HepG2 (cell line): ENCODE data around the gene PEAK1. TPM values are rescaled to one million over a fixed set of nuclear protein-coding genes. Genes with fewer than 3 reads are reported as not detected.

Source experiments
- ATAC-seq: fragments of 200-7000 bp; cut with Tn5 transposase; 3 replicates; pipeline ENCODE4 v1.9.1; 2020; ENCODE audit warnings: mild to moderate bottlenecking, moderate library complexity
- BruUV-seq: library from RNA; stranded (reverse); fragments of 400-500 nt; replicated peaks from 2 replicates; lab custom pipeline; 2021; lab: Mats Ljungman, UMichigan
- CTCF ChIA-PET: fragments of 300-600 bp; formaldehyde crosslinking; extraction: SDS; loops from one replicate; lab custom pipeline; 2021; ENCODE audit warnings: low total read pairs, inconsistent platforms, low intra/inter-chr PET ratio; lab: Yijun Ruan, JAX
- POLR2A ChIA-PET: fragments of 350-600 bp; sonication (Branson Sonifier 250); formaldehyde crosslinking; loops from one replicate; lab custom pipeline; 2020; ENCODE audit warnings: antibody characterized with exemption, inconsistent platforms; lab: Yijun Ruan, JAX
- DNase-seq: peaks from one replicate; pipeline ENCODE4 v3.0.0-alpha.2; 2015; ENCODE audit warnings: low spot score
- FAIRE-seq: peaks from 3 replicates; lab custom pipeline; 2011; peaks lifted over from hg19 to GRCh38; lab: Jason Lieb, UNC
- H2AFZ ChIP-seq: one replicate; pipeline ENCODE4 v1.6.1; 2011; ENCODE audit warnings: low read length, inconsistent platforms
- H3K27ac ChIP-seq: fragments of 300-600 bp; 3 replicates; pipeline ENCODE4 v1.8.0; 2011; ENCODE audit warnings: mixed run types, mild to moderate bottlenecking, mixed read lengths, low read length, inconsistent platforms; ENCODE audit not compliant: insufficient read depth; ENCODE audit errors: extremely low read length
- H3K27me3 ChIP-seq, 2 experiments: fragments of 200-600 bp in 1 of 2; 2 replicates in 1 of 2; 3 replicates in 1 of 2; pipeline versions ENCODE4 v1.6.0 to v1.8.0; 2011; ENCODE audit warnings: low read length in 2 of 2, mild to moderate bottlenecking in 2 of 2, moderate library complexity in 2 of 2, inconsistent platforms in 1 of 2; ENCODE audit not compliant: insufficient read depth in 2 of 2, control insufficient read depth in 1 of 2
- H3K36me3 ChIP-seq, 2 experiments: fragments of 200-600 bp in 1 of 2; replicated peaks in 1 of 2; 2 replicates in 1 of 2; 3 replicates in 1 of 2; pipeline versions ENCODE4 v1.5.1 to v1.8.0; 2011; ENCODE audit warnings: low read length in 2 of 2, inconsistent platforms in 1 of 2; ENCODE audit not compliant: insufficient read depth in 2 of 2, control insufficient read depth in 1 of 2
- H3K4me1 ChIP-seq: 2 replicates; pipeline ENCODE4 v1.5.1; 2012; ENCODE audit warnings: low read length, inconsistent platforms; ENCODE audit not compliant: insufficient read depth
- H3K4me2 ChIP-seq: 2 replicates; pipeline ENCODE4 v1.6.0; 2011; ENCODE audit warnings: low read depth, low read length, inconsistent platforms
- H3K4me3 ChIP-seq, 3 experiments: fragments of 200-600 bp in 1 of 3; sonication (generic), shearing (Covaris generic) in 1 of 3; replicated peaks in 1 of 3; 2 replicates each; pipeline ENCODE4 v1.5.1; 2011 to 2016; ENCODE audit warnings: low read length in 3 of 3, inconsistent platforms in 2 of 3, low read depth in 2 of 3, mild to moderate bottlenecking in 2 of 3, control low read depth in 1 of 3, mixed read lengths in 1 of 3; ENCODE audit not compliant: insufficient read depth in 1 of 3
- H3K79me2 ChIP-seq: one replicate; pipeline ENCODE4 v1.6.1; 2011; ENCODE audit warnings: low read length, inconsistent platforms; ENCODE audit not compliant: insufficient read depth
- H3K9ac ChIP-seq: 2 replicates; pipeline ENCODE4 v1.6.0; 2011; ENCODE audit warnings: mild to moderate bottlenecking, low read depth, low read length, inconsistent platforms; ENCODE audit not compliant: insufficient read depth
- H3K9me3 ChIP-seq: 2 replicates; pipeline ENCODE4 v1.5.1; 2012; ENCODE audit warnings: mild to moderate bottlenecking, low read length
- H4K20me1 ChIP-seq: 2 replicates; pipeline ENCODE4 v1.6.0; 2011; ENCODE audit warnings: inconsistent platforms, mild to moderate bottlenecking, low read length, moderate library complexity; ENCODE audit not compliant: insufficient read depth
- FOSL1 ChIP-seq: sonication (generic); formaldehyde crosslinking; IDR thresholded peaks from 2 replicates; pipeline ENCODE4 v1.9.0; 2021; ENCODE audit warnings: missing genetic modification reagents, borderline replicate concordance
- MAFF ChIP-seq: IDR thresholded peaks from 2 replicates; pipeline ENCODE4 v1.6.1; 2011; ENCODE audit warnings: low read depth, low read length, improper control_type of control experiment
- MAFK ChIP-seq, 2 experiments: IDR thresholded peaks in 1 of 2; conservative IDR thresholded peaks in 1 of 2; 2 replicates each; pipeline ENCODE4 v1.6.1; 2011; ENCODE audit warnings: improper control_type of control experiment in 2 of 2, low read length in 2 of 2
- NR3C1 ChIP-seq: sonication (generic); formaldehyde crosslinking; IDR thresholded peaks from 2 replicates; pipeline ENCODE4 v1.4.0; 2020; ENCODE audit warnings: missing genetic modification reagents
- REPIN1 ChIP-seq: sonication (generic); formaldehyde crosslinking; IDR thresholded peaks from 2 replicates; pipeline ENCODE4 v1.8.0; 2022; ENCODE audit warnings: missing genetic modification reagents, low read depth, mild to moderate bottlenecking, borderline replicate concordance
- RXRB ChIP-seq: IDR thresholded peaks from 2 replicates; pipeline ENCODE4 v1.6.1; 2016; ENCODE audit warnings: borderline replicate concordance, missing genetic modification reagents, missing compliant biosample characterization
- SAP130 ChIP-seq: IDR thresholded peaks from 2 replicates; pipeline ENCODE4 v1.6.1; 2016; ENCODE audit warnings: low read depth
- SIX1 ChIP-seq: sonication (generic); formaldehyde crosslinking; IDR thresholded peaks from 2 replicates; pipeline ENCODE4 v1.4.0; 2020; ENCODE audit warnings: missing genetic modification reagents, borderline replicate concordance
- ZNF12 ChIP-seq: sonication (generic); formaldehyde crosslinking; IDR thresholded peaks from 2 replicates; pipeline ENCODE4 v1.5.0; 2020; ENCODE audit warnings: missing genetic modification reagents
- ZNF296 ChIP-seq: sonication (generic); formaldehyde crosslinking; conservative IDR thresholded peaks from 2 replicates; pipeline ENCODE4 v1.5.0; 2020; ENCODE audit warnings: mild to moderate bottlenecking, missing genetic modification reagents
- ZNF790 ChIP-seq: sonication (generic); formaldehyde crosslinking; IDR thresholded peaks from 2 replicates; pipeline ENCODE4 v1.8.0; 2022; ENCODE audit warnings: missing genetic modification reagents, mild to moderate bottlenecking, borderline replicate concordance
- WGBS: methylation state at CpG from one replicate; pipeline ENCODE4 v1.1.6; 2017; ENCODE audit warnings: low lambda C conversion rate; 5-methylcytosine and 5-hydroxymethylcytosine counted together
- in situ Hi-C: cut with HindIII; loops from 2 replicates; pipeline ENCODE4 v1.10.0; 2017; ENCODE audit warnings: low pct_unique_long_range_greater_than_20kb; ENCODE audit not compliant: extremely low pct_ligation_motif_present
- intact Hi-C: fragments of 100-400 bp; cut with micrococcal nuclease; formaldehyde crosslinking; loops from one replicate; pipeline ENCODE4 v1.10.0; 2022; ENCODE audit not compliant: unreplicated experiment
- polyA plus RNA-seq, 8 experiments: library from polyadenylated mRNA; depleted of rRNA in 3 of 8; stranded (reverse) in 7 of 8; unstranded in 1 of 8; fragments of >200 nt; fragmentation: Illumina TruSeq in 4 of 8; extraction: Trizol in 4 of 8; gene quantifications; 2 replicates each; pipeline versions ENCODE4 v1.2.1 to v1.2.3, GENCODE V29; 2011 to 2016; ENCODE audit warnings: low read depth in 4 of 8, missing spikeins in 1 of 8, mixed read lengths in 1 of 8; ENCODE audit not compliant: insufficient read depth in 1 of 8
- total RNA-seq, 5 experiments: library from RNA; depleted of rRNA; stranded (reverse); fragments of >200 nt; fragmentation: Illumina TruSeq; extraction: Trizol; gene quantifications; 2 replicates each; pipeline ENCODE4 v1.2.3, GENCODE V29; 2016; ENCODE audit warnings: low read depth in 1 of 5
- TF ChIP-seq, protein P1 (sequence below), 2 experiments: fragments of 450-650 bp in 1 of 2; sonication (generic) in 1 of 2; formaldehyde crosslinking; IDR thresholded peaks; 2 replicates each; pipeline versions ENCODE4 v1.5.0 to v1.8.0; 2020 to 2022; ENCODE audit warnings: mild to moderate bottlenecking in 1 of 2, missing genetic modification reagents in 1 of 2
- TF ChIP-seq, protein P2 (sequence below): IDR thresholded peaks from 2 replicates; pipeline ENCODE4 v1.6.1; 2018; ENCODE audit warnings: missing genetic modification reagents
- TF ChIP-seq, protein P3 (sequence below): sonication (generic); formaldehyde crosslinking; IDR thresholded peaks from 2 replicates; pipeline ENCODE4 v1.4.0; 2020; ENCODE audit warnings: low read depth, missing genetic modification reagents

PEAK1 gene
- total and polyA plus RNA-seq, 2 of the 13 experiments (the other 11 are each of a cell fraction or from before 2014, with no cell fraction given): 6.0 to 6.6 TPM

DNA sequence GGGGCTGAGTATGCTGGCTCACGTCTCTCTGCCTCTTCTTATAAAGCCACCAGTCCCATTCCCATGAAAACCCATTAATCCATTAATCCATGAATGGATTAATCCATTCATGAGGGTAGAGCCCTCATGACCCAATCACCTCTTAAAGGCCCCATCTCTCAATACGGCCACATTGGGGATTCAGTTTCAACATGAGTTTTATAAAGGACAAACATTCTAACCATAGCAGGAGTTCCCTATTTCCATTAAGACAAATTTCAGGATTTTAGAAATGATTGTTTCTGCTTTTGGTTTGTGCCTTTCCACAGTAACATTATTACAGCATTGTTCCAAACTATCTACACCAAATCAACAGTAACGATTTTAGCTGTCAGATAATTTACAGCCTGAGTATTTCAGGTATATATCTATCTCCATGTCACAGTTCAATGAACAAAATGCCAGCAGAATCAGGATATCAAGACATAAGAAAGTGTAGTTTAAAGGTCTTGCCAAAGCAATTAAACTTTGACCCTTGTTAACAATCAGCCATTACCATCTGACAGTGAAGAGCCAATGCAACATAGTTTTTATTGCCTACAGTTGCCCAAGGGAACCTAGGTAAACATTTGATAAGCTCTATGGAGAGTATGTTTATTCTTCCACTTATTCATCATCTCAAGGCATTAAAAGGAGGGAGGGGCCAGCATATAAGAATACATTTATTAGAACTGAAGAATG is 352.8 kb downstream of the PEAK1 start (continued):
- TF ChIP-seq FOSL1: no peak

DNA sequence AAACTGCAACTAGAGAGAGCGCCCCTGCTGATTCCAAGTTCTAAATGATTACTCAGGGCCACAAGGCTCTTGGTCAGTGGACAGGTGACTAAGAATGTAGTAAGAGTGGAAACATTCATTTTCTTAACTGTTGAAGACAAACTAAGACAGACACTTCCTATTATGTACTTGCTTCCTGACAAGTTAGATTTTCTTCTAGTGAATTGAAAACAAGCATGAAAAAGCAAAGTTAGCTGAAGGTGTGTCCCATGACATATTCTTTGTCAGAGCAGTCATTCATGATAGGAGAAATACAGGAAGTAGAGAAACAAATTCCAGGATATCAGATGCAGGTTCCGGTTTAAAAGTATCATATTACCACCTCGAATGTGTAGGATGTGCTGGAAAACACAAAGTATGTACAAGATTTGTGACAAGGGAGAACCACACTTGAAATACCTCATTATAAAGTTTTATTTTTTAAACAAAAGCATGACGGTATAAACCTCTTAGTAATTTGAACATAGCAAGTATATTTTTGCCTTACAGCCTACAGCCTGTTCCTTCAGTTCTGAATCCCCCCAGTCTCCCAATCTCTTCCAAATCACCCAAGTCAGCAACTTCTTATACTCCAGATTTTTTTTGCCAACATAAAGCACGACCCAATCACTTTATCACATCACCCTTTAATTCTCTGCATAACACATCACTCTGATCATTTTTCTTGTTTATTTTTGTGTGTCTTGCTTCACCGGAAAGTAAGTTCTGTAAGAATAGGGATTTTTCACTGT is 355.2 kb downstream of the PEAK1 start:
- DNase-seq (no peak), FAIRE-seq (no peak), ATAC-seq (no peak; the same call in 2 of the 3 replicates)
- H4K20me1 ChIP-seq: peaks cover 11% of the 10 kb centered on the region
- no peaks in the 10 kb centered on the region; a peak in 1 of 5 replicates for H3K36me3 ChIP-seq
- H3K27ac ChIP-seq: no peak overlapping the region
- H3K4me3 ChIP-seq: no peak overlapping the region
- WGBS: 88% methylated on average over 6 of the region's 6 CpGs
- no peak for TF ChIP-seq ZNF790 (CRISPR knock-in tag)
- TF ChIP-seq SIX1 (CRISPR knock-in tag): peak; percentile 71; the same call in 1 of the 2 replicates
- peak; percentile 24; the same call in 1 of the 2 replicates for TF ChIP-seq MAFF
- no peak for TF ChIP-seq NR3C1 (CRISPR knock-in tag)
- TF ChIP-seq REPIN1: no peak
- TF ChIP-seq RXRB (CRISPR knock-in tag): no peak
- TF ChIP-seq, protein P1, sequence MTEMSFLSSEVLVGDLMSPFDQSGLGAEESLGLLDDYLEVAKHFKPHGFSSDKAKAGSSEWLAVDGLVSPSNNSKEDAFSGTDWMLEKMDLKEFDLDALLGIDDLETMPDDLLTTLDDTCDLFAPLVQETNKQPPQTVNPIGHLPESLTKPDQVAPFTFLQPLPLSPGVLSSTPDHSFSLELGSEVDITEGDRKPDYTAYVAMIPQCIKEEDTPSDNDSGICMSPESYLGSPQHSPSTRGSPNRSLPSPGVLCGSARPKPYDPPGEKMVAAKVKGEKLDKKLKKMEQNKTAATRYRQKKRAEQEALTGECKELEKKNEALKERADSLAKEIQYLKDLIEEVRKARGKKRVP (CRISPR knock-in tag; IDR thresholded peaks at IDR 0.05): no peak
- TF ChIP-seq, protein P2, sequence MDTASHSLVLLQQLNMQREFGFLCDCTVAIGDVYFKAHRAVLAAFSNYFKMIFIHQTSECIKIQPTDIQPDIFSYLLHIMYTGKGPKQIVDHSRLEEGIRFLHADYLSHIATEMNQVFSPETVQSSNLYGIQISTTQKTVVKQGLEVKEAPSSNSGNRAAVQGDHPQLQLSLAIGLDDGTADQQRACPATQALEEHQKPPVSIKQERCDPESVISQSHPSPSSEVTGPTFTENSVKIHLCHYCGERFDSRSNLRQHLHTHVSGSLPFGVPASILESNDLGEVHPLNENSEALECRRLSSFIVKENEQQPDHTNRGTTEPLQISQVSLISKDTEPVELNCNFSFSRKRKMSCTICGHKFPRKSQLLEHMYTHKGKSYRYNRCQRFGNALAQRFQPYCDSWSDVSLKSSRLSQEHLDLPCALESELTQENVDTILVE (CRISPR knock-in tag): no peak
- TF ChIP-seq MAFK (conservative IDR thresholded peaks at IDR 0.05 in 1 of 2, IDR thresholded peaks at IDR 0.05 in 1 of 2; ENCODE audit: low read length in 2 of 2): peak in 1 of 2 experiments; percentile 19; a peak in 1 of 4 replicates
- no peak for TF ChIP-seq SAP130 (CRISPR knock-in tag)
- no peak for TF ChIP-seq ZNF296
- no peak for TF ChIP-seq ZNF12 (CRISPR knock-in tag)
- TF ChIP-seq, protein P3, sequence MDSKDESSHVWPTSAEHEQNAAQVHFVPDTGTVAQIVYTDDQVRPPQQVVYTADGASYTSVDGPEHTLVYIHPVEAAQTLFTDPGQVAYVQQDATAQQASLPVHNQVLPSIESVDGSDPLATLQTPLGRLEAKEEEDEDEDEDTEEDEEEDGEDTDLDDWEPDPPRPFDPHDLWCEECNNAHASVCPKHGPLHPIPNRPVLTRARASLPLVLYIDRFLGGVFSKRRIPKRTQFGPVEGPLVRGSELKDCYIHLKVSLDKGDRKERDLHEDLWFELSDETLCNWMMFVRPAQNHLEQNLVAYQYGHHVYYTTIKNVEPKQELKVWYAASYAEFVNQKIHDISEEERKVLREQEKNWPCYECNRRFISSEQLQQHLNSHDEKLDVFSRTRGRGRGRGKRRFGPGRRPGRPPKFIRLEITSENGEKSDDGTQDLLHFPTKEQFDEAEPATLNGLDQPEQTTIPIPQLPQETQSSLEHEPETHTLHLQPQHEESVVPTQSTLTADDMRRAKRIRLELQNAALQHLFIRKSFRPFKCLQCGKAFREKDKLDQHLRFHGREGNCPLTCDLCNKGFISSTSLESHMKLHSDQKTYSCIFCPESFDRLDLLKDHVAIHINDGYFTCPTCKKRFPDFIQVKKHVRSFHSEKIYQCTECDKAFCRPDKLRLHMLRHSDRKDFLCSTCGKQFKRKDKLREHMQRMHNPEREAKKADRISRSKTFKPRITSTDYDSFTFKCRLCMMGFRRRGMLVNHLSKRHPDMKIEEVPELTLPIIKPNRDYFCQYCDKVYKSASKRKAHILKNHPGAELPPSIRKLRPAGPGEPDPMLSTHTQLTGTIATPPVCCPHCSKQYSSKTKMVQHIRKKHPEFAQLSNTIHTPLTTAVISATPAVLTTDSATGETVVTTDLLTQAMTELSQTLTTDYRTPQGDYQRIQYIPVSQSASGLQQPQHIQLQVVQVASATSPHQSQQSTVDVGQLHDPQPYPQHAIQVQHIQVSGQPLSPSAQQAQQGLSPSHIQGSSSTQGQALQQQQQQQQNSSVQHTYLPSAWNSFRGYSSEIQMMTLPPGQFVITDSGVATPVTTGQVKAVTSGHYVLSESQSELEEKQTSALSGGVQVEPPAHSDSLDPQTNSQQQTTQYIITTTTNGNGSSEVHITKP (CRISPR knock-in tag): no peak
- peaks cover 47% of the 10 kb centered on the region for H3K79me2 ChIP-seq
- H3K27me3 ChIP-seq: no peaks in the 10 kb centered on the region
- CTCF ChIA-PET: no interaction called here
- intact Hi-C loops (no loop called here), in situ Hi-C loops (no loop called here)
- no TSS peak for BruUV-seq
- no peak overlapping the region for H3K9ac ChIP-seq
- H3K4me1 ChIP-seq: peaks cover 53% of the 10 kb centered on the region
- no peaks in the 10 kb centered on the region for H3K9me3 ChIP-seq
- POLR2A ChIA-PET: no interaction called here
- H2AFZ ChIP-seq: no peak overlapping the region
- no peak overlapping the region for H3K4me2 ChIP-seq
